ENCODE data around the gene CHMP5. TPM values are rescaled to one million over a fixed set of nuclear protein-coding genes. Genes with fewer than 3 reads are reported as not detected.

The CHMP5 gene
- polyA plus RNA-seq, 1 donor (not counting 4 experiments of a cell fraction or from before 2014, with no cell fraction given) = 132 TPM

GRCh38 chr9:33331377-33331891, 66.6 kb downstream of the CHMP5 start:
- FAIRE-seq (no peak), DNase-seq (ENCODE audit: low read depth, low spot score) (no peak)
- H3K4me3 ChIP-seq (ENCODE audit: control insufficient read depth in 2 of 3, extremely low read depth in 1 of 3, insufficient read depth in 2 of 3, low read depth in 1 of 3, low read length in 3 of 3) = no peak overlapping the region
- no peak for TF ChIP-seq CTCF (optimal IDR thresholded peaks at IDR 0.05 in 1 of 3, IDR thresholded peaks at IDR 0.05 in 1 of 3, conservative IDR thresholded peaks at IDR 0.05 in 1 of 3; ENCODE audit: extremely low read depth in 1 of 3, insufficient read depth in 2 of 3, low read length in 3 of 3)
- TF ChIP-seq EZH2 (IDR thresholded peaks at IDR 0.05; ENCODE audit: low read length) = no peak
- dilution Hi-C loops (cut with MboI; ENCODE audit: extremely low pct_ligation_motif_present, low sequenced_read_pairs) = no loop called here
- H3K79me2 ChIP-seq (ENCODE audit: control insufficient read depth, insufficient read depth, low read length) = no peaks in the 10 kb centered on the region
- no peaks in the 10 kb centered on the region for H3K9me1 ChIP-seq (ENCODE audit: control insufficient read depth, extremely low read depth, insufficient read depth, low read length)
- no peak overlapping the region for H3K9ac ChIP-seq (ENCODE audit: control insufficient read depth, extremely low read depth, insufficient read depth, low read length)
- H3K27ac ChIP-seq (ENCODE audit: control insufficient read depth, insufficient read depth, low read length) = no peak overlapping the region
- no peaks in the 10 kb centered on the region for H3K9me3 ChIP-seq (ENCODE audit: control insufficient read depth, low read depth, low read length)
- H3K27me3 ChIP-seq (ENCODE audit: control insufficient read depth, extremely low read depth, insufficient read depth, low read length) = no peaks in the 10 kb centered on the region
- H3K4me1 ChIP-seq (ENCODE audit: control insufficient read depth, extremely low read depth, insufficient read depth, low read length) = peaks cover 11% of the 10 kb centered on the region
- no peaks in the 10 kb centered on the region for H4K20me1 ChIP-seq (ENCODE audit: control insufficient read depth, extremely low read depth, insufficient read depth, low read length)
- no peak overlapping the region for H2AFZ ChIP-seq (ENCODE audit: control insufficient read depth, low read length)
- H3K36me3 ChIP-seq (ENCODE audit: control insufficient read depth in 2 of 2, extremely low read depth in 1 of 2, insufficient read depth in 2 of 2, low read length in 2 of 2) = peaks cover 17 to 31% of the 10 kb centered on the region in 2 experiments
- H3K4me2 ChIP-seq (ENCODE audit: control insufficient read depth, extremely low read depth, insufficient read depth, low read depth, low read length) = no peak overlapping the region

Other genes with a start within 250 kb of the CHMP5 start
- 106 to 169 TPM (median 118 TPM) in 3 replicates for gene DNAJA1, start 239.8 kb upstream of the CHMP5 start, polyA plus RNA-seq
- 15.3 to 20.3 TPM (median 16.1 TPM) in 3 replicates for gene SMU1, start 188.4 kb upstream of the CHMP5 start, polyA plus RNA-seq
- 54.3 to 82.9 TPM (median 55.1 TPM) in 3 replicates for gene B4GALT1, start 97.7 kb upstream of the CHMP5 start, polyA plus RNA-seq
- gene SPINK4, start 24.9 kb upstream of the CHMP5 start, polyA plus RNA-seq = 0.85 TPM in 1 of 3 replicates, not detected in the others
- gene BAG1, start 341 bp upstream of the CHMP5 start, polyA plus RNA-seq = 22.4 to 30.1 TPM (median 25.1 TPM) in 3 replicates
- gene NFX1, start 25.5 kb downstream of the CHMP5 start, polyA plus RNA-seq = 24.2 to 28.8 TPM (median 28.1 TPM) in 3 replicates
- not detected in 3 replicates for gene AQP7, start 137.5 kb downstream of the CHMP5 start, polyA plus RNA-seq
- 139 to 239 TPM (median 215 TPM) in 3 replicates for gene AQP3, start 182.5 kb downstream of the CHMP5 start, polyA plus RNA-seq
- gene NOL6, start 208.9 kb downstream of the CHMP5 start, polyA plus RNA-seq = 51.8 to 93.3 TPM (median 63.6 TPM) in 3 replicates